Smooth muscle cell (in vitro differentiated cells): ENCODE measurements around the gene OGDHL. TPM values are rescaled to one million over a fixed set of nuclear protein-coding genes. Genes with fewer than 3 reads are reported as not detected.

Experiments used
- DNase-seq: peaks from one replicate; lab custom pipeline; 2025; ENCODE audit not compliant: unreplicated experiment; lab: John Stamatoyannopoulos, UW
- H2AFZ ChIP-seq: fragments of 200-600 bp; sonication (generic); 2 replicates; pipeline ENCODE4 v1.6.0; 2016; ENCODE audit warnings: antibody characterized with exemption, low read depth, mild to moderate bottlenecking
- H3F3A ChIP-seq: fragments of 200-600 bp; sonication (generic); 2 replicates; pipeline ENCODE4 v1.6.0; 2017; ENCODE audit warnings: antibody characterized with exemption, low read depth
- H3K27ac ChIP-seq: fragments of 200-600 bp; sonication (generic); 2 replicates; pipeline ENCODE4 v1.5.1; 2016; ENCODE audit warnings: low read depth, mild to moderate bottlenecking
- H3K27me3 ChIP-seq: fragments of 200-600 bp; sonication (generic); 2 replicates; pipeline ENCODE4 v1.6.1; 2016; ENCODE audit warnings: low read depth, mild to moderate bottlenecking
- H3K36me3 ChIP-seq: fragments of 200-600 bp; sonication (generic); 2 replicates; pipeline ENCODE4 v1.5.1; 2016; ENCODE audit warnings: low read depth
- H3K4me1 ChIP-seq: fragments of 200-600 bp; sonication (generic); 2 replicates; pipeline ENCODE4 v1.5.1; 2016; ENCODE audit warnings: low read depth
- H3K4me2 ChIP-seq: fragments of 200-600 bp; sonication (generic); 2 replicates; pipeline ENCODE4 v1.6.0; 2016; ENCODE audit warnings: mild to moderate bottlenecking
- H3K4me3 ChIP-seq: fragments of 200-600 bp; sonication (generic); 2 replicates; pipeline ENCODE4 v1.5.1; 2016; ENCODE audit warnings: mild to moderate bottlenecking
- H3K79me2 ChIP-seq: fragments of 200-600 bp; sonication (generic); 2 replicates; pipeline ENCODE4 v1.6.0; 2016; ENCODE audit warnings: low read depth, mild to moderate bottlenecking
- H3K9ac ChIP-seq: fragments of 200-600 bp; sonication (generic); 2 replicates; pipeline ENCODE4 v1.6.0; 2016; ENCODE audit warnings: low read depth
- H3K9me3 ChIP-seq: fragments of 200-600 bp; sonication (generic); replicated peaks from 2 replicates; pipeline ENCODE4 v1.5.1; 2016; ENCODE audit warnings: low read depth
- H4K20me1 ChIP-seq: fragments of 200-600 bp; sonication (generic); 2 replicates; pipeline ENCODE4 v1.6.0; 2016; ENCODE audit warnings: low read depth
- CTCF ChIP-seq: fragments of 200-600 bp; sonication (generic); IDR thresholded peaks from 2 replicates; pipeline ENCODE4 v1.5.1; 2017; ENCODE audit warnings: borderline replicate concordance, mild to moderate bottlenecking, antibody characterized with exemption; ENCODE audit not compliant: insufficient read depth, poor library complexity, severe bottlenecking
- WGBS: methylation state at CpG from one replicate; pipeline ENCODE4 v1.1.7; 2016; ENCODE audit warnings: low lambda C conversion rate; 5-methylcytosine and 5-hydroxymethylcytosine counted together
- polyA plus RNA-seq: library from polyadenylated mRNA; unstranded; fragments of >200 nt; fragmentation: Nextera tagmentation; extraction: Ambion mirVana; gene quantifications from 2 replicates; pipeline ENCODE4 v1.2.1, GENCODE V29; 2016
- total RNA-seq: library from RNA; depleted of rRNA; stranded (reverse); fragments of >200 nt; gene quantifications from 2 replicates; pipeline ENCODE4 v1.2.3, GENCODE V29; 2014

OGDHL gene
- total and polyA plus RNA-seq, 2 experiments from 2014 or later, result 1.3 to 1.7 TPM

GRCh38 chr10:49736564-49737113 lies 25.5 kb downstream of the OGDHL start:
- no peaks in the 10 kb centered on the region for H4K20me1 ChIP-seq
- H3K27me3 ChIP-seq, result no peaks in the 10 kb centered on the region
- H3K79me2 ChIP-seq, result no peaks in the 10 kb centered on the region
- no peaks in the 10 kb centered on the region for H3K9me3 ChIP-seq
- no peak overlapping the region for H3K27ac ChIP-seq
- H3F3A ChIP-seq, result no peaks in the 10 kb centered on the region
- no peak overlapping the region for H3K4me3 ChIP-seq
- H3K9ac ChIP-seq, result no peak overlapping the region
- H3K4me2 ChIP-seq, result no peak overlapping the region
- WGBS, result 94% methylated on average over 4 of the region's 5 CpGs
- H3K4me1 ChIP-seq, result no peaks in the 10 kb centered on the region
- no peak for DNase-seq
- no peak overlapping the region for H2AFZ ChIP-seq
- no peaks in the 10 kb centered on the region for H3K36me3 ChIP-seq
- TF ChIP-seq CTCF, result no peak

GRCh38 chr10:49735848-49736563 lies 26.1 kb downstream of the OGDHL start:
- H3K9me3 ChIP-seq, result no peaks in the 10 kb centered on the region
- no peaks in the 10 kb centered on the region for H3K4me1 ChIP-seq
- H4K20me1 ChIP-seq, result no peaks in the 10 kb centered on the region
- no peak overlapping the region for H3K27ac ChIP-seq
- no peaks in the 10 kb centered on the region for H3F3A ChIP-seq
- H3K79me2 ChIP-seq, result no peaks in the 10 kb centered on the region
- no peaks in the 10 kb centered on the region for H3K27me3 ChIP-seq
- TF ChIP-seq CTCF, result no peak
- no peak overlapping the region for H2AFZ ChIP-seq
- no peak overlapping the region for H3K9ac ChIP-seq
- H3K4me2 ChIP-seq, result no peak overlapping the region
- 93% methylated on average over 23 of the region's 23 CpGs for WGBS
- no peak for DNase-seq
- H3K36me3 ChIP-seq, result no peaks in the 10 kb centered on the region
- no peak overlapping the region for H3K4me3 ChIP-seq

GRCh38 chr10:49735161-49735560 lies 27.0 kb downstream of the OGDHL start:
- Histone ChIP-seq H3K4me2 (no peak overlapping the region), H3F3A (no peaks in the 10 kb centered on the region), H3K9ac (no peak overlapping the region), H4K20me1 (no peaks in the 10 kb centered on the region), H3K4me1 (no peaks in the 10 kb centered on the region), H3K9me3 (no peaks in the 10 kb centered on the region), H3K36me3 (no peaks in the 10 kb centered on the region), H3K27ac (no peak overlapping the region), H3K79me2 (no peaks in the 10 kb centered on the region), H2AFZ (no peak overlapping the region), H3K4me3 (no peak overlapping the region), H3K27me3 (no peaks in the 10 kb centered on the region)
- TF ChIP-seq CTCF, result no peak
- DNase-seq, result no peak
- 89% methylated on average over 11 of the region's 11 CpGs for WGBS

- Histone ChIP-seq H2AFZ (no peak overlapping the region), H4K20me1 (no peaks in the 10 kb centered on the region), H3K27ac (no peak overlapping the region), H3K79me2 (no peaks in the 10 kb centered on the region), H3F3A (no peaks in the 10 kb centered on the region), H3K9me3 (no peaks in the 10 kb centered on the region), H3K4me1 (no peaks in the 10 kb centered on the region), H3K27me3 (no peaks in the 10 kb centered on the region), H3K36me3 (no peaks in the 10 kb centered on the region), H3K4me3 (no peak overlapping the region), H3K9ac (no peak overlapping the region), H3K4me2 (no peak overlapping the region)
- 76% methylated on average over 10 of the region's 10 CpGs for WGBS
- TF ChIP-seq CTCF, result no peak
- no peak for DNase-seq
Measured at GRCh38 chr10:49734676-49735075, 27.4 kb downstream of the OGDHL start.
